GM18909 (cell line): ENCODE results near the gene SHANK1.
A peak's percentile ranks its signal among the peaks of the same experiment; 100 is the strongest.

ENCODE experiments used
- ATAC-seq: cut with Tn5 transposase; IDR thresholded peaks from one replicate; pipeline ENCODE4 v1.9.1; 2021; ENCODE audit warnings: mild to moderate bottlenecking; ENCODE audit not compliant: unreplicated experiment, poor library complexity

SHANK1 gene

DNA sequence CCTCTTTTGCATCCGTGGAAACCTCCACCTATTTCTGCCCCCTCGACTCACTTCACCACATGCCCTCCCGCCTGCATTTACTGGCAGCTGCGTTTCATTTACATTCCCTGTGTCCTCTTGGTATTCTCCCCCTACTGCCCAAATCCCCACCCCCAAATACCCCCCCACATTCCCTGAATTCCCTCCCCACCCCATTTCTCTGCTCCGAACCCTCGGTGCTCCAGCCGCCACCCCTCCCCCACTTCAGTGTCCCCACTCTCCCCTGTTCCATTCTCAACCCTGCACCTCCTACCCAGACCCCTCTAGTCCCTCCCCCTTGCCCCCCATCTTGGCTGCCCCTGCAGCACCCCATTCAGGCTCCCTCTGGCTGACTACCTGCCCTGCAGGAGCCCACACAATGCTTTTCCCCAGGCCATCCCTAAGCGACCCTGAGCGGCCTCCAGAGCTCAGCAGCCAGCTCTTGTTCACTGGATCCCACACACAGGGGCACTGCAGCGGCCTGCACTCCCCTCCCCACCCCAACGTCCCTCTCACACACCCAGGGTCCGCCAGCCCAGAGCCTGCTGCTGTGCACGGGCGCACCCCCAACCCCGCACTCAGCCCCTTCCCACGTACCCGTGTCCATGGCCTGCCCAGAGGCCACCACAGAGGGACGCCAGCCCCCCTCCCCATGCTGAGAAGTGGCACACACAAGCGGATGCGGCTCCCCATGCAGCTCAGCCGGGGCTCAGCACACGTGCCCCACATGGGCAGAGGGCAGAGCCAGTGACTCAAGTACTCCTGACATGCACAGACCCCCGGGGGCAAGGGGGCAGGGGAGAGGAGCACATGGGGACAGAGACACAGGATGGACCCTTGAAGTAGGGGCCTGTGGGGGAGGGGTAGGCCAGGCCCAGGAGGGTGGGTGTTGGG, 26.3 kb downstream of the SHANK1 start:
- no peak for ATAC-seq

DNA sequence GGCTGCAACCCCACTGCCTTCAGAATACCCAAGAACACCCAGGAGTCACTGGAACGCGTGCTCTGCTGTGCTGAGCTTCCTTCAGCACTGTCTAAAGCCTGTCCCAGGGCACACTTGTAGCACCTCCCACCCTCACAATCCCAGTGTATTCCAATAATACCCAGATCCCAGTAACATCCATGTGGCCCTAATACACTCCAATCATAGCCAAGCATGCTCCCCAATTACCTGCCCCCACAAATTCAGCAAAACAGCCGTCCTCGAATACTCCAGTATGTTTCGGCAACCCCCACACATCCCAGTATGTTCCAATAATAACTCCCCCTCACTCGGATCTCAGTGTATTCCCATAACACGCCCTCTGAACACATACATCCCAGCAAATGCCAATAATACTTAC, 29.2 kb downstream of the SHANK1 start:
- no peak for ATAC-seq

- ATAC-seq = no peak
Observed at GRCh38 chr19:50688766-50689165, 30.8 kb downstream of the SHANK1 start.

DNA sequence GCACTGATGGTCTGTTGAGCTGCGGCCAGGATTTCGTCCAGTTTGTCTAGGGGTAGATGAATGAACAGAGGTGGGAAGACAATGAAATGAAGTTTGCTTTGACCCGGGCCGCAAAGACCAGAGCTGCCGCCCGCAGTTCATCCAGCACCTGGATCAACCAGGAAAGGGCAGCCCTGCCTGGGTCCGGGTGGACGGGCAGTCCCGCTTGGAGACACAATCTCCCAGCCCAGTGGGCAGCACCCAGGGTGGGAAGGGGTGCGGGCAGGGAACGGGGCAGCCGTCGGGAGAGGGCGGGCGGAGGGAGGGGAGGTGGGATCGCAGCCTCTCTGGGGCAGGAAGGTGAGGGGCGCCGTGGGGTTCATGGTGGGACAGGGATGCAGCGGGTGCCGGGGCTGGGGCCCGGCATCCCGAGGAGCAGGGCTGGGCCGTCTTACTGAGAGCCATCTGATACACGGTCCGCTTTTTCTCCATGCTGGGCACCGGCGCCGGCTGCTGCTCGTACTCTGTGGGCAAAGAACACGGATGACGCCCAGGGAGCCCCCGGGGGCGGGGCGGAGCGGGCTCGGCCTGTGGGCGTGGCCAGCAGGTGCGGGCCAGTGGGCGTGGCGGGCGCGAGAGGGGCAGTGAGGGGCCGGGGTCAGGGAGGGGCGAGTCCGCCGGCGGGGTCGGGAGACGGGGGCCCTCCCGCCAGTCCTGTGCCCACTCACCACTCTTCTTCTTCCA, 33.1 kb downstream of the SHANK1 start:
- ATAC-seq = no peak

- ATAC-seq = peak; percentile 78
Observed at GRCh38 chr19:50679177-50680125, 40.2 kb downstream of the SHANK1 start.

DNA sequence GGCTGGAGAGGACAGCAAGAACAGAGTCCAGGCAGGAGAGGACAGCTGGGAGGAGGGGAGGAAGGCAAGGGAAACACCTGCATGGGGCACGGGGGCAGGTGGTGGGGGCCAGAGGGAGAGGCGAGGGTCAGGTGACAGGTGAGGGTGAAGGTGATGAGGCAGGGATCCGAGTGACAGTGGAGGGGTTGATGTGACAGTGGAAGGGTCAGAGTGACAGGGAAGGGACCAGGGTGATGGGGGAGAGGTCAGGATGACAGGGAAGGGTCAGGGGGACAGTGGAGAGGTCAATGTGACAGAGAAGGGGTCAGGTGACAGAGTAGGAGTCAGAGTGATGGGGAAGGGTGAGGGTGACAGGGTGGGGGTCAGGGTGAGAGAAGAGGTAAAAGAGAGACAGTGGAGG, 41.3 kb downstream of the SHANK1 start:
- no peak for ATAC-seq

- ATAC-seq = no peak
Observed at GRCh38 chr19:50677636-50678035, 42.0 kb downstream of the SHANK1 start.

GRCh38 chr19:50676625-50677197, 42.9 kb downstream of the SHANK1 start:
- no peak for ATAC-seq

- ATAC-seq = no peak
Observed at GRCh38 chr19:50673118-50673517, 46.5 kb downstream of the SHANK1 start.

- no peak for ATAC-seq
Observed at GRCh38 chr19:50670102-50670380, 49.6 kb downstream of the SHANK1 start.

- no peak for ATAC-seq
Observed at GRCh38 chr19:50669302-50670101, 50.1 kb downstream of the SHANK1 start.

- ATAC-seq = no peak
Observed at GRCh38 chr19:50668879-50669278, 50.7 kb downstream of the SHANK1 start.

GRCh38 chr19:50668416-50668815, 51.2 kb downstream of the SHANK1 start:
- ATAC-seq = no peak

GRCh38 chr19:50667759-50668231, 51.8 kb downstream of the SHANK1 start:
- ATAC-seq = no peak

GRCh38 chr19:50667177-50667758, 52.3 kb downstream of the SHANK1 start:
- no peak for ATAC-seq

- ATAC-seq = no peak
Observed at GRCh38 chr19:50666346-50667176, 53.0 kb downstream of the SHANK1 start.

GRCh38 chr19:50664204-50664603, 55.4 kb downstream of the SHANK1 start:
- ATAC-seq = no peak

- ATAC-seq = no peak
Observed at GRCh38 chr19:50663482-50663790, 56.2 kb downstream of the SHANK1 start.
